GM08714 (cell line): ENCODE results near the gene LTBP2.

Experiments
- H3K4me3 ChIP-seq: fragments of 200-500 bp; sonication (Bioruptor generic); 2 replicates; pipeline ENCODE4 v1.5.1; 2014; ENCODE audit warnings: mild to moderate bottlenecking, low read length, inconsistent platforms
- ZNF274 ChIP-seq: IDR thresholded peaks from 2 replicates; pipeline ENCODE4 v1.6.1; 2012; ENCODE audit warnings: mild to moderate bottlenecking, low read depth, low read length

The LTBP2 gene

DNA sequence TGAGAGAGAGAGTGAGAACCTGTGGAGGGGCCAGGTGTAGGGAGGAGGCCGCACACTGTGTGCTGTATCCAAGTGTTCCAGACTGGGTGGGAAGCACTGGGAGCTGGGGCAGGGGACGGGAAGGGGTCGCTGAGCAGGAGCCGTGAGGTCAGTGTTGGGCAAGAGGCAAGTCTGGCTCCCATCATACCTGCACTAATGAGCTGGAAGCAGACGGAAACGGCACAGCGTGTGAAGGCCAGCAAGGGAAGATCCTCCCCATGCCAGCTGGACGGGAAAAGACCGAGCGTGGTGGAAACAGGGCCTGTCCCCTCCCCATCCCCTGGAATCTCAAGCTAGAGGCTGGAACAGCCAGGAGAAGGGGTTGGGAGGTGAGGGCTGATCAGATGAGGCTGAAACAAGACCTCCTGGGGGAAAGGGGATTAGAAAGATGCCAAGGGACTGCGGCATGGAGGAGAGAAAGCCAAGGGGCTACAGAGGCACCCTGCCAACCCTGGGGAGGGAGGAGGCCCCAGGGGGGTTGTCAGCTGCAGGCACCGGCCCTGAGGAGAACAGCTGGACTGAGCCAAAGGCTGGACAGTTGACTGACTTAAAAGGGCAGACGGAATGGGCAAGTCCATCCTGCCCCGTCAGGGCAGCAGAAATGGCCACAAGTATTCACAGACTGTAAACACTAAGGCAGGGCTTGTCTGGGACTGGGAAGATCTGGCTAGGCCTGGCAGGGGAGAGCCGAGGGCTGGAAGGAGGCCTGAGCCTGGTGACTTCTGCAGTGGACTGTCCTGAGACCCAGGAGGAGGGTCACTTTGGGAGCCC lies 19.0 kb upstream of the LTBP2 start:
- no peak for TF ChIP-seq ZNF274
- H3K4me3 ChIP-seq: no peak overlapping the region

DNA sequence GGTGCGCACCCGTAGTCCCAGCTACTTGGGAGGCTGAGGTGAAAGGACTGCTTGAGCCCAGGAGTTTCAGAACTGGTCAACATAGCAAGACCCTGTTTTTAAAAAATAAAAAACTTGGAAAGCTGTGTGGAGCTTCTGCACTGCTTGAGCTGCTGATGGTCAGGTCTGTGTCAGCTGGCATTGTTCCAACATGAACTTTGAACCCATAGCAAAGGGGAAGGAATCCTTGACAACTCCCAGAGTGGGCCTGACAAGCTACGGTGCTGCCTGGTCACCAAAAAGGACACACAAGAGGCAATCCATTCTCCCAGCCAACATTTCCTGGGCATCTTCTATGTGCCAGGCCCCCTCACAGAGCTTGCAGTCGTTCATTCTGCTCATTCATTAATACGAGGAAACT lies 16.4 kb upstream of the LTBP2 start:
- TF ChIP-seq ZNF274: no peak
- no peak overlapping the region for H3K4me3 ChIP-seq

DNA sequence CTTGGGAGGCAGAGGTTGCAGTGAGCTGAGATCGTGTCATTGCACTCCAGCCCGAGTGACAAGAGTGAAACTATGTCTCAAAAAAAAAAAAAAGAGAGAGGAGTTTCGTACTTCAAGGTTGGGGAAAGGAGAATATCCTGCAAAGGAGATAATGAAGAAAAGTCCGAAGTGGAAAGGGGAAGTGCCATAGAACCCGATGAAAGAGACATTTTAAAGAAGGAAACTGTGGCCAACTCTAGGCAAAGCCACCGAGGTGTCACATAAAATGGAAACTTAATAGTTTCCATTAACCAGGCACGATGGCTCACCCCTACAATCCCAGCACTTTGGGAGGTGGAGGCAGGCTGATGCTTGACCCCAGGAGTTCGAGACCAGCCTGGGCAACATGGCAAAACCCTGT lies 15.0 kb upstream of the LTBP2 start:
- no peak for TF ChIP-seq ZNF274
- H3K4me3 ChIP-seq: no peak overlapping the region

DNA sequence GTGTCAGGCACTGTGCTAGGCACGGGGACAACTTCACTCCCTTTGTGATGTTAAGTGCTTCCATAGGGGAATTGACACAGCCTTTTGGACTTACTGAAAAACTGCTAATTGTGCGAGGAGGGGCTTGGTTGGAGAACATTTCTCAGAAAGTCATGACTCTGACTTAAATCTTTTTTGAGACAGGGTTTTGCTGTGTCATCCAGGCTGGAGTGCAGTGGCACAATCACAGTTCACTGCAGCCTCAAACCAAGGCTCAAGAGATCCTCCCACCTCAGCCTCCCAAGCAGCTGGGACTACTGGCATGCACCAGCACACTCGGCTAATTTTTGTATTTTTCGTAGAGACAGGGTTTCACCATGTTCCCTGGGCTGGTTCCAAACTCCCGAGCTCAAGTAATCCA lies 10.2 kb upstream of the LTBP2 start:
- no peak for TF ChIP-seq ZNF274
- no peak overlapping the region for H3K4me3 ChIP-seq

DNA sequence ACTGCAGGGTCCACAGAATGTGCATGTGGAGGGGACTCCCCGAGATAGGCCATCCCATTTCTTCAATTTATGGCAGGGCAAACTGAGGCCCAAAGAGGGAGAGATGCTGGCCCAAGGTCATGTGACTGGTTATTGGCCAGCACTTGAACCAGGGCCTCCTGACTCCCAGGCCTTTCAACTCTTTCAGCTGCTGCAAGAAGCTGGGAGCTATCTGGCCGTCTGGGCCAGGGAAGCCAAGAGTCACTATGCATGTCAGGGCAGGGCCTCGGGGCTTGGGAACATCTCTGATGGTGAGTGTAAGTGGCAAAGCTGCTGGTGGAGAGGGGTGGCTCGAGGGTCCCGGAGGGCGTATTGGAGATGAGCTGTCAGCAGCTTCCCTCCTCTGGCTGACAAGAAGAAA lies 9.5 kb upstream of the LTBP2 start:
- TF ChIP-seq ZNF274: no peak

DNA sequence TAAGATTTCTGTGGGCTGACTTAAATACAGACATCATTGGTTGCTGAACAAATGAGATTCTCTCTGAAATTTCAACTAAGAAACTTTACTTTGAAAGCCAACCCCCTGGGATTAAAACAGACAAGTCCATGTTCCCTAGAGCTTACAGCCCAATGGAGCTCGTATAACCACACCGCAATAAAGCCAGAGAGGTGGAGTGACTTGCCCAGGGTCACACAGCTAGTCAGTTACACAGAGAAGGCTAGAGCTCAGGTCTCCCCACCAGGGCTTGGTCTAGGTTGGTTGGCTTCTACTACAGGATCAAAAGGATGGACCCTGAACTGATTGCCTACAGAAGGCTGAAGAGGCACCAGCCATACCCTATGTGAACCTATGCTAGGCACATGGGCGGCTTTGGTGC lies 8.9 kb upstream of the LTBP2 start:
- H3K4me3 ChIP-seq: no peak overlapping the region
- no peak for TF ChIP-seq ZNF274

More for the DNA sequence above, 9.5 kb upstream of the LTBP2 start:
- H3K4me3 ChIP-seq: no peak overlapping the region

DNA sequence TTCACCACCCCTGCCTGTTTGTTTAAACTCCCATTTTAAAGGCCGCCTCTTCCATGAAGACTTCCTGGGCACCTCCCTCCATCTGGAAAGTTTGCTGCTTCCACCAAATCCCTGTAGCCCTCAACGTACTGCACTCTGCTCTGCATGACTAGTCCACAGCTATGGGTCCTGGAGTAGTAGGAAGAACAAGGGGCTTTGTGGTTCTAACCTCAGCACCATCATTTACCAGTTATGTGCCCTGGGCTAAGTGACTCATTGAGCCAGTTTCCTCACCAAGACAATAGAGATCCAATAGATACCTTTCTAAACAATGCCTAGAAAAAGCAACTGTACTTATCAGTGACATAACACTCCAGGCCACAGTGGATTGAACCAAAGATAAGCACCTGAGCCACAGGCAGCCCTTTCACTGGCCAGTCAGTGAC lies 8.5 kb upstream of the LTBP2 start:
- no peak for TF ChIP-seq ZNF274
- no peak overlapping the region for H3K4me3 ChIP-seq

DNA sequence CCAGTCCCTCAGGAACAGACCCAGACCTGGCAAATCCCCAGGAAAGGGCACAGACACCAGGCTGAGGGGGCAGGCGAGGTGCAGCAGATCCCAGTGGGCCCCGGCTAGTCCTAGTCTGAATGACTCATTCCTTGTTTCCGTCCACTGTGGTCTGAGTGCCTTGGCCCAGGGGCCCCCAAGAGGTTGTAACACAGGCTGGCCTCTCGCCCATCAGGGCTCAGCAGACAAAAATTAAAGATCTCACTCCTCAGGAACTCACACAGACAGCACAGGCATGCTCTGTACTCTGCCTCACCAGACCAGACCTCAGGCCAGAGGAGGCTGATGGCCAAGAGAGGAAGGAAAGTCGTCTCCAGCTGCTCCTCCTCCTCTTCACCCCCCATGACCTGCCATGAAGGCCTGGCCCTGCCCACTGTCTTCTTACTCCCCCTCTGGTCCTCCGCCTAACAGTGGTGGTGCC lies 7.7 kb upstream of the LTBP2 start:
- H3K4me3 ChIP-seq: no peak overlapping the region
- TF ChIP-seq ZNF274: no peak

DNA sequence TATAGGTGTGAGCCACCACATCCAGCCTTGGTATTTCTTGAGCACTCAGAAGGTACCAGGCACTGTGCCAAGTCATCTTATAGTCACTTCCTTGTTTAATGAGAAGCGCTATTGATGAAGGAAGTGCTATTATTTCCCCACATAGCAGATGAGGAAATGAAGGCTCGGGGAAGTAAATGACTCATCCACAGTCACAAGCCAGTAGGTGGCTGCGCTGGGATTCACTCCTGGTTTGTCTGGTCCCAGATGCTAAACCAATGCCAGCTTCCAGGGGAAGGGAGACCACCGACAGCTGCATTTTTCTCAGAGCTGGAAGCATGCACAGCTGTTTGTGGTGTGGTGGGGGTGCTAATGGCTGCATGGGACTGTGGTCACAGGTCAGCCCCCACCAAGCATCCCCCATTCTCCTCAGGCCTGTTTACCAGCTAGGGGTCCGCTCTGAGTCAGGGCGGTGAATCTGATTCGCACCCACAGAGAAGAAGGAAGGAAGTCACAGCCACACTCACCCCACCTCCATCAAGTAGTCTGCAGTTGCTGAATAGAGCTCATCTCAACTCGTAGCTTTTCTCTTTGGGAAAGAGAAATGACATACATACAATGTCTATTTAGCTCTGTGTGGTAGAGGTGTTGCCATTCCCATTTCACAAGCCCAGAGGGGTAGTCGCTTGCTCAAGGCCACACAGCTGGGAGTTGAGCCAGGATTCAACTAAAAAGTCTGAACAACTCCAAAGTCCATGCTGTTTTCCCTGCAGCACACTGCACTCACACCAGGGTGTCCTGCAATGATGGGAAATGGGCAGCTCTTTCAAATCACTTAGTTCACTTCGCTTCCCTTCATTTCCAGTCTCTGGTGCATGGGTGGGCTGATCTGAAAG lies 6.3 kb upstream of the LTBP2 start:
- H3K4me3 ChIP-seq: no peak overlapping the region
- no peak for TF ChIP-seq ZNF274

DNA sequence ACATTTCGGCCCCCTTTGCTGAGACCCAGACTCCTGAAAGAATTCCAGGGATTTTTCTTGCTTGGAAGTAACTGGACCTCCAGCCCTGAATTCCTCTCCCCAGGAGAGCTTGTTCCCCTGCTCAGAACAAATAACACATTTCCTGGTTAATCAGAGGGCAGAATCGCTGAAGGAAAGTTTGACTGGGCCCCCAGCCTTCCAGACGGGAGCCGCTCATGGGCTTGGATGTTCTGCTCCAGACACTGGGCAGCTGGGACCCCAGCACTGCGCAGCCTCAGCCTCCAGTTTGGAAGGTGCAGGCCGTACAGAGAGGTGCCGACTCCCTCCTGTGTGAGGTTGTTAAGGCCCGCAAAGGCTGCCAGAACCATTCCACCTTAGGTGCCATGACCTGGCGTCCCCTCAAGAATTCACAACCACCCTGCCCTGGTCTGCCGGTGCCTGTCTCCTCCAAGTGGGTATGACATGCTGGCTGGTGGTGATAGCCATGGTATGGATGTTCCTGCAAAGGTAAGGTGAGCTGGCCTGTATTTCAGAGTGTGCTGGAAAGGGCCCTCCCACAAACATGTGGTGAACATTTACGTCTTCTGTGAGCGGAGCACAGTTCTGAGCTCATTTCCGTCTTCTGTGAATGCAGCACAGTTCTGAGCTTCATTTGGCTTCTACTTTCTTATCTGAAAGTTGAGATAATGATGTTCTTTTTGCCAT lies 5.1 kb upstream of the LTBP2 start:
- no peak overlapping the region for H3K4me3 ChIP-seq
- TF ChIP-seq ZNF274: no peak

DNA sequence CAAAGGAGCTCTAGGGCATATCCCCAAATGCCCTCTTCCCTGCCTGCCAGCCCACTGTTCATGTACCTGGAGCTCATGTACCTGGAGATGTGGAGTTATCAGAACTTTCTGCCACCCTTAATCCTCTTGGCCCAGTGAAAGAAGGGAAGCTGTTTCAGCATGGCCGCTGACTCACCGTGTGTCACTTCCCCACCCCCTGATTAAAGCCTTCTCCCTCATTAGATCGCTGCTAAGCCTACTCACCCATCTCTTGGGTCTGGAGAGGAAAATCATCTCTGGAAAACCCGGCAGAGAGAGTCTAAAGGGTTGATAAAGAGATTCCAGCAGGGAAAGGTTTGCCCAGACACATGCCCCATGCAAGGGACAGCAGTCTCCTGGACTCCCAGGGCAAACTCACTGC lies 4.5 kb upstream of the LTBP2 start:
- TF ChIP-seq ZNF274: no peak
- no peak overlapping the region for H3K4me3 ChIP-seq

DNA sequence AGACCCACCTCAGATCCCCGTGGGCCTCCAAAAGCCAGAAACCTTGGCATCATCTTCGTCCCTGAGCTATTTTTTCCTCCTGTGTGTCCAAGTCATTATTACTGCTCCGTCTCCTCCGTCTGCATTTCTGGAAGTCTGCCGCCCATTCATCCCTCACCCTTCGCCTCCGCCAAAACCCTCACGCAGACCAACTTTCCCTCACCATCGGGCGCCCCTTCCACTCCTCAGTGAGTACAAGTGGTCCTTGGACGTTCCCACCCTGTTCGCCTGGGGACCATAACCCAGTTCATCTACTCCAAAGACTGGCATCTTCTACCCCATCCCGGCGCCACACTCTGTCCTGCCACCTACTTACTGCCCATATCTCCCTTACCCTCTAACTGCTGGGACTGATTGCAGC lies 3.7 kb upstream of the LTBP2 start:
- no peak overlapping the region for H3K4me3 ChIP-seq
- TF ChIP-seq ZNF274: no peak

DNA sequence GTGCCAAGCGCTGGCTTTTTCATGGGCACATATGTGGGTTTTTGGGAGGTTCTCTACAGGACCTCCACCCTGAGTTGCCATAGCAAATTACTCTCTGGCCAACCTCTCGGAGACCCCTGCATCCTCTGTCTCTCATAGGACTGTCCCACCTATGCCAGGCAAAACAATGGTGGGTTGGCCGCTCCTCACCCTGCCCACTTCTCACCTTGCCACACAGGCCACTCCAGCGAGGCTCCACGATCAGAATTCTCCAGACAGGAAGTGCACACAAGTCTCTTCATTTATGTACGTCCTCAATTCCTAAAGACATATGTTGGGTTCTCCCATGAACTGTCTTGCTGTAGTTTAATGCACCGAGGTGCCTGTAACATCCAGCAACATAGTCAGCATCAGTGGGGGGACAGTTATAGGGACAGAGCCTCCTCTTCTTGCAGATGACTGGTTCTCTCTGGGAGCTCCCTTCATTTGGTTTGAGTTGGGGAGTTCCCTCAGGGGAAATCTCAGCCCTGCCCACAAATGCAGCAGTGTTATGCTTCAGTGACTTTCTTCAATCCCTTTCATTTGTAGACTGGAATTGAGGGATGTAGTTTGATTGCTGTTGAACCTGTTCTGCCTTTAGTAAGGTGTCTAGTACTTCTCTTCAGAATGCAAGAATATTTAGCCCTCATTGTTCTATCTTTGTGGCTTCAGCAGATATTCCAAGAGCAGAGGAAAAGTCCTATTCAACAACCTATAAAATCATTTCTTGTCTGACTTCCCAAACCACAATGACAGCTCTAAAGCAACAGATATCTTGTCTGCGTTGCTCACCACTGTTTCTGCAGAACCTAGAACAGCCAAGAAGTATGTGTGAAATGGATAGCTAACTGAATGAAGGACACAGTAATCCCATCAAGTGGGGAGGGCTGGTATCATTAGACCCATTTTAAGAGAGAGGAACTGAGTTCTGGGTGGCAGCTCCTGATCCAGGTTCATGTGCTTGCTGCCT lies 2.8 kb upstream of the LTBP2 start:
- no peak for TF ChIP-seq ZNF274
- no peak overlapping the region for H3K4me3 ChIP-seq
